ENCODE measurements around the gene NCBP2L. TPM values are rescaled to one million over a fixed set of nuclear protein-coding genes. Genes with fewer than 3 reads are reported as not detected.

The NCBP2L gene
- total RNA-seq, 1 experiment from 2014 or later = 0.20 TPM

GRCh38 chrX:107743995-107744394 lies 33.5 kb upstream of the NCBP2L start:
- Mint-ChIP-seq H3K36me3 (no peaks in the 10 kb centered on the region), H3K27ac (no peak overlapping the region), H3K4me3 (no peak overlapping the region), H3K27me3 (ENCODE audit: low read depth) (peaks cover 9% of the 10 kb centered on the region; the same call in 1 of the 2 replicates), H3K4me1 (peaks cover 18% of the 10 kb centered on the region), H3K9me3 (no peaks in the 10 kb centered on the region)
- no peak for TF ChIP-seq ZNF263 (CRISPR knock-in tag; IDR thresholded peaks at IDR 0.05; ENCODE audit: low read depth)
- no peak for TF ChIP-seq HMGA2 (CRISPR knock-in tag; IDR thresholded peaks at IDR 0.05)
- TF ChIP-seq RELA (CRISPR knock-in tag; IDR thresholded peaks at IDR 0.05; ENCODE audit: borderline replicate concordance) = no peak
- no peak for TF ChIP-seq ZNF425 (CRISPR knock-in tag; conservative IDR thresholded peaks at IDR 0.05)
- no peak for TF ChIP-seq ZNF281 (CRISPR knock-in tag; IDR thresholded peaks at IDR 0.05)
- TF ChIP-seq SMAD4 (CRISPR knock-in tag; IDR thresholded peaks at IDR 0.05) = no peak
- no peak for TF ChIP-seq JAZF1 (CRISPR knock-in tag; IDR thresholded peaks at IDR 0.05)
- ATAC-seq (no peak), DNase-seq (ENCODE audit: low spot score) (no peak)
- ChIA-PET CTCF (interaction anchor here (1.3 kb wide), 1 partner anchor 31 kb away, joined by 5 read pairs; no protein-coding TSS in a partner anchor), POLR2A (interaction anchor here (1.6 kb wide), 1 partner anchor 12 kb away, joined by 3 read pairs; no protein-coding TSS in a partner anchor)

- CTCF ChIA-PET = interaction anchor here (1.3 kb wide), 1 partner anchor 30 kb away, joined by 5 read pairs; no protein-coding TSS in a partner anchor
- H3K36me3 Mint-ChIP-seq = no peaks in the 10 kb centered on the region
- no peak overlapping the region for H3K4me3 Mint-ChIP-seq
- no peak for TF ChIP-seq MAX (CRISPR knock-in tag; IDR thresholded peaks at IDR 0.05)
- TF ChIP-seq NFYB (CRISPR knock-in tag; conservative IDR thresholded peaks at IDR 0.05; ENCODE audit: low read depth) = no peak
- TF ChIP-seq IRF2 (CRISPR knock-in tag; IDR thresholded peaks at IDR 0.05; ENCODE audit: borderline replicate concordance, low read depth) = no peak
- TF ChIP-seq NR2C2 (CRISPR knock-in tag; IDR thresholded peaks at IDR 0.05) = no peak
- no peak for TF ChIP-seq SMAD3 (CRISPR knock-in tag; IDR thresholded peaks at IDR 0.05; ENCODE audit: borderline replicate concordance)
- TF ChIP-seq MYBL2 (CRISPR knock-in tag; IDR thresholded peaks at IDR 0.05) = no peak
- TF ChIP-seq CTCF (IDR thresholded peaks at IDR 0.05) = no peak
- no peak for TF ChIP-seq ELF4 (CRISPR knock-in tag; IDR thresholded peaks at IDR 0.05; ENCODE audit: low read depth)
- no peak for TF ChIP-seq SOX15 (CRISPR knock-in tag; IDR thresholded peaks at IDR 0.05)
- TF ChIP-seq E2F1 (CRISPR knock-in tag; IDR thresholded peaks at IDR 0.05) = no peak
- no peak for TF ChIP-seq ZNF532 (CRISPR knock-in tag; IDR thresholded peaks at IDR 0.05; ENCODE audit: borderline replicate concordance)
- no peak for TF ChIP-seq CREB1 (CRISPR knock-in tag; IDR thresholded peaks at IDR 0.05)
- no peak for TF ChIP-seq FOXP4 (CRISPR knock-in tag; IDR thresholded peaks at IDR 0.05)
- no peaks in the 10 kb centered on the region for H3K9me3 Mint-ChIP-seq
- no peak for ATAC-seq
- H3K27ac Mint-ChIP-seq = no peak overlapping the region
- peaks cover 7% of the 10 kb centered on the region for H3K27me3 Mint-ChIP-seq (ENCODE audit: low read depth)
- peaks cover 21% of the 10 kb centered on the region for H3K4me1 Mint-ChIP-seq
- DNase-seq (ENCODE audit: low spot score) = no peak
- POLR2A ChIA-PET = no interaction called here
Observed at GRCh38 chrX:107744868-107745267, 32.7 kb upstream of the NCBP2L start.
